ENCODE data around the gene TERF2IP. TPM values are rescaled to one million over a fixed set of nuclear protein-coding genes. Genes with fewer than 3 reads are reported as not detected.

TERF2IP gene
- total and polyA plus RNA-seq, 7 donors: 29.8 to 59.0 (median 56.0) TPM

GRCh38 chr16:75614066-75614897 lies 33.3 kb upstream of the TERF2IP start:
- 94 to 98% (median 98%) methylated on average over 4 of the region's 4 CpGs for WGBS, 3 donors
- H3K36me3 ChIP-seq (ENCODE audit: insufficient read depth in 1 of 2, low read depth in 1 of 2): peaks cover 16 to 100% of the 10 kb centered on the region in 2 donors
- TF ChIP-seq, protein P1, sequence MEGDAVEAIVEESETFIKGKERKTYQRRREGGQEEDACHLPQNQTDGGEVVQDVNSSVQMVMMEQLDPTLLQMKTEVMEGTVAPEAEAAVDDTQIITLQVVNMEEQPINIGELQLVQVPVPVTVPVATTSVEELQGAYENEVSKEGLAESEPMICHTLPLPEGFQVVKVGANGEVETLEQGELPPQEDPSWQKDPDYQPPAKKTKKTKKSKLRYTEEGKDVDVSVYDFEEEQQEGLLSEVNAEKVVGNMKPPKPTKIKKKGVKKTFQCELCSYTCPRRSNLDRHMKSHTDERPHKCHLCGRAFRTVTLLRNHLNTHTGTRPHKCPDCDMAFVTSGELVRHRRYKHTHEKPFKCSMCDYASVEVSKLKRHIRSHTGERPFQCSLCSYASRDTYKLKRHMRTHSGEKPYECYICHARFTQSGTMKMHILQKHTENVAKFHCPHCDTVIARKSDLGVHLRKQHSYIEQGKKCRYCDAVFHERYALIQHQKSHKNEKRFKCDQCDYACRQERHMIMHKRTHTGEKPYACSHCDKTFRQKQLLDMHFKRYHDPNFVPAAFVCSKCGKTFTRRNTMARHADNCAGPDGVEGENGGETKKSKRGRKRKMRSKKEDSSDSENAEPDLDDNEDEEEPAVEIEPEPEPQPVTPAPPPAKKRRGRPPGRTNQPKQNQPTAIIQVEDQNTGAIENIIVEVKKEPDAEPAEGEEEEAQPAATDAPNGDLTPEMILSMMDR (IDR thresholded peaks at IDR 0.05): no peak
- no peak for ATAC-seq
- H3K27ac ChIP-seq: no peak overlapping the region
- H3K9me3 ChIP-seq: no peaks in the 10 kb centered on the region
- H3K27me3 ChIP-seq (ENCODE audit: insufficient read depth in 3 of 3, low read length in 2 of 3): no peaks in the 10 kb centered on the region
- H3K4me3 ChIP-seq: no peak overlapping the region
- H3K4me1 ChIP-seq: no peaks in the 10 kb centered on the region
- no peak for DNase-seq
- intact Hi-C loops (cut with DNase I): no loop called here

- DNase-seq: no peak
- Histone ChIP-seq H3K4me3 (no peak overlapping the region), H3K27ac (no peak overlapping the region), H3K36me3 (ENCODE audit: insufficient read depth in 1 of 2, low read depth in 1 of 2) (peaks cover 15 to 100% of the 10 kb centered on the region in 2 donors), H3K27me3 (ENCODE audit: insufficient read depth in 3 of 3, low read length in 2 of 3) (no peaks in the 10 kb centered on the region), H3K4me1 (no peaks in the 10 kb centered on the region), H3K9me3 (no peaks in the 10 kb centered on the region)
- WGBS, 3 donors: 85 to 98% (median 95%) methylated on average over 2 of the region's 2 CpGs
- no peak for ATAC-seq
- TF ChIP-seq, protein P1 (IDR thresholded peaks at IDR 0.05): no peak
- intact Hi-C loops (cut with DNase I): no loop called here
These were observed 32.0 kb upstream of the TERF2IP start for GRCh38 chr16:75615619-75616018.

DNA sequence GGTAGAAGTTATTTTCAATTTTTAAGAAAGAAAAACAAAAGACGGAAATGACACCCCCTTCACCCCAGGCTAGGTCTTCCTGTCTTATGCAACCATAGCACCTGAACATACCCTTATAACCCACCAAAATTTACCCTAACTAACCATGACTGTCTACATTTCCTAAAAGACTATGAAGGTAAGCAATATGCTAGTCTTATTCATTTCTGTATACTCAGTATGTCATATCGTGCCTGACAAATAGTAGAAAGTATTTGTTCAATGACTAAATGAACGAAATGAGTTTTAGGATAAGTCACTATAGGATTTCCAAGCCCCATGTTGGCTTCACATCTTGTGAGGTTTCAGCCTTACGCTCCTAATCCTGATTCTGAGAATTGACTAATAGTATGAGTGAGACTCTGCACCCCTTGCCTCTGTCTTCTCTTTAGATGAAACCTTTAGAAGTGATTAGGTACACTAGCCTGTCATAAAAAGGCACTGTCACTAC lies 31.0 kb upstream of the TERF2IP start:
- peaks cover 15 to 91% of the 10 kb centered on the region in 2 donors for H3K36me3 ChIP-seq (ENCODE audit: insufficient read depth in 1 of 2, low read depth in 1 of 2)
- DNase-seq: no peak
- no peak overlapping the region for H3K4me3 ChIP-seq
- H3K27me3 ChIP-seq (ENCODE audit: insufficient read depth in 3 of 3, low read length in 2 of 3): no peaks in the 10 kb centered on the region
- no peaks in the 10 kb centered on the region for H3K9me3 ChIP-seq
- TF ChIP-seq, protein P1 (IDR thresholded peaks at IDR 0.05): no peak
- WGBS, 3 donors: 96 to 97% (median 97%) methylated on average over 4 of the region's 4 CpGs
- intact Hi-C loops (cut with DNase I): no loop called here
- no peak overlapping the region for H3K27ac ChIP-seq
- H3K4me1 ChIP-seq: peaks cover 7% of the 10 kb centered on the region
- no peak for ATAC-seq

DNA sequence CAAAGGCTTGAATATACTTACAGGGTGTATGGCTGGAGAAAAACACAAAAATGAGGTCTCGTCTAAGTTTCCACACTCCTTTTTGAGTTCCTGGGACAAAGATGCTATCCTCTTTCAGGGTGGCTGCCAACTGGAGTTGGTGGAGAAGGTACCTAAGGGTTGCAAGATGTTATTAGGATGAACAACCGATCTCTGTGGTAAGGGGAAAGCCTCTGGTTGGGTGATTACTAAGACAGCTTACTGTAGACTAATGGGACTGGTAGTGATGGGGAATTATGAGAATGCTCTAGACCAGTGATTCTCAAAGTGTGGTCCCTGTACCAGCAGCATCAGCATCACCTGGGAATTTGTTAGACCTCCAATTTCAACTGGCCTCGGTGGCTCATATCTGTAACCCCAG lies 30.5 kb upstream of the TERF2IP start:
- Histone ChIP-seq H3K27me3 (ENCODE audit: insufficient read depth in 3 of 3, low read length in 2 of 3) (no peaks in the 10 kb centered on the region), H3K9me3 (no peaks in the 10 kb centered on the region), H3K4me1 (peaks cover 13% of the 10 kb centered on the region), H3K27ac (no peak overlapping the region), H3K36me3 (ENCODE audit: insufficient read depth in 1 of 2, low read depth in 1 of 2) (peaks cover 15 to 85% of the 10 kb centered on the region in 2 donors), H3K4me3 (no peak overlapping the region)
- TF ChIP-seq, protein P1 (IDR thresholded peaks at IDR 0.05): no peak
- intact Hi-C loops (cut with DNase I): no loop called here
- ATAC-seq: no peak
- no peak for DNase-seq
- WGBS, 3 donors: 90 to 92% (median 92%) methylated on average over 3 of the region's 3 CpGs
